KBM-7 (cell line): ENCODE data around the gene ASNSD1.
"Not testable (repeated sequence)": the region's sequence is repeated elsewhere in the genome, so short reads cannot be mapped to it uniquely, and the experiment has no call there.

Source experiments
- DNase-seq: peaks from one replicate; pipeline ENCODE4 v3.0.0-alpha.2; 2015
- in situ Hi-C: fragments of 300-500 bp; cut with MboI; formaldehyde crosslinking; loops from 2 replicates; pipeline ENCODE4 v1.14.3; 2020; ENCODE audit warnings: low sequenced_read_pairs, low pct_unique_long_range_greater_than_20kb, mixed read lengths

Gene ASNSD1

DNA sequence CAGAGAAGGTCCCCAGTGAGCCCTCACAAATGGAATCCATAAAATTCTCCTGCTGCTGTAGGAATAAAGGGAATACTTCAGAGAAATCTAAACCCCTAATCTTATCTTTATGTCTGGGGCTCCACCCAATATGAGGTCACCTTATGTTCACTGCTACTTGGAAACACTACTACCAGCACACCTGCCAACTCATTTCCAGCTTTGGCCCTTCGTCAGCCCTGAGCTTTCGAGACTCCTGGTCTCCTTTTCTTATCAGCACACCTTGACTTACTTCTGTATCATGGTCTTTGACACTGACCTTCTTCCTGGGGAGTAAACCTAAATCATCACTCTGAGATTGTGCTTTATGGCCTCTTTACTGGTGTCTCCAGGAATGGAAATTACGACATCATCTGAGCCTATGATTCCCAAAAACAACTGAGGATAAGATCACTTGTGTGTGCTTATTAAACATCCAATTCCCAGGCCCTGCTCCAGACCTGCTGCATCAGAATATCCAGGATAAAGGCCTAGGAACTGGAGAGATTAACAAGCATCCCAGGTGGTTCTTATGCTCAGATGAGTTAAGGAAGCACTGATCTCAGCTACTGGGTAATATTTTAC, 22.2 kb upstream of the ASNSD1 start:
- no peak for DNase-seq
- in situ Hi-C loops = no loop called here

DNA sequence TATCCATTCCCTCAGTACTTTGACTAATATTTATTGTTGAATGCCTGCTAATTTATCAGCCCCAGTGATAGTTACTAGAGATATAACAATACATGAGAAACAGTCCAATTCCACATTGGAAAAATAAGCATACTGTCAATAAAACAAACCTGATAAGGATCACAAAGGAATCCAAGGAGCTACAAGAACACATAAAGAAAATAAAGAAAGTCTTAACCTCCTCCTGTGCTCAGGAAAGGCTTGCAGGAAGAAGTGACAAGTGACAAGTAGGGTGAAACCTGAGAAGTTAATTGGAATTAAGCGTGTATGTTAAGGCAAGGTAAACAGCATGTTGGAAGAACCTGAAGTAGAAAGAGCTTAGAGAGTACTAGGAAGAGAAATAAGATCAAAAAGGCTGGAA, 20.3 kb upstream of the ASNSD1 start:
- no peak for DNase-seq
- in situ Hi-C loops = no loop called here

DNA sequence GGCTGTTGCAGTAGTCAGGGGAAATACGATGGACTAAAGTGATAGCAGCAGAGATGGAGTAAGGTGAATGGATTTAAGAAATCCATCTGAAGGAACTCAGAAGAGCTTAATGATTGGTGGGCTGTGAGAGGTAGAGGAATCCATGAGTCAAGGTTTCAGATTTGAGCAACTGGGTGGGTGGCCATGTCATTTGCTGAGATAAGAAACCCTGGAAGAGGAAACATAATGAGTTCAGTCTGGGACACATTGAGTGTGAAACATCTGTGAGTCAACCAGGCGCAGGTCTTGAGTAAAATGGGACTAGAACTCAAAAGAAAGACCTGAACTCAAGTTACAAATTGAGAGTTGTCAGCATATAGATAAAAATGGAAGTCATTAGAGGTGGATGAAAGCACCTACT, 19.7 kb upstream of the ASNSD1 start:
- in situ Hi-C loops = no loop called here
- no peak for DNase-seq

GRCh38 chr2:189646521-189646920, 14.7 kb upstream of the ASNSD1 start:
- no peak for DNase-seq
- in situ Hi-C loops = no loop called here

GRCh38 chr2:189648846-189649509, 12.3 kb upstream of the ASNSD1 start:
- DNase-seq = no peak
- in situ Hi-C loops = no loop called here

DNA sequence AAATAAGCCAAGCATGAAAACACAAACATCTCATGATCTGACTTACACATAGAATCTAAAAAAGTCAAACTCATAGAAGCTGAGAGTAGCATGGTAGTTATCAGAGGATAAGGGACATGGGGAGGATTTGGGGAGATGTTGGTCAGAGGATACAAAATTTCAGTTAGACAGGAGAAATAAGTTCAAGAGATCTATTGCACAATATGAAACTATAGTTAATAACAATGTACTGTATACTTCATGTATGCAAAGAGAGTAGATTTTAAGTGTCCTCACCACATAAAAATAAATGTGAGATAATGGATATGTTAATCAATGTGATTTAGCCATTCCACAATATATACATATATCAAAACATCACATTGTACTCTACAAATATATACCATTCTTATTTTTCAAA, 10.0 kb upstream of the ASNSD1 start:
- in situ Hi-C loops = no loop called here
- no peak for DNase-seq

- DNase-seq, in situ Hi-C loops: not testable (repeated sequence)
Measured at GRCh38 chr2:189653464-189653863, 7.8 kb upstream of the ASNSD1 start.

- in situ Hi-C loops = no loop called here
- no peak for DNase-seq
Measured at GRCh38 chr2:189654641-189655040, 6.6 kb upstream of the ASNSD1 start.

DNA sequence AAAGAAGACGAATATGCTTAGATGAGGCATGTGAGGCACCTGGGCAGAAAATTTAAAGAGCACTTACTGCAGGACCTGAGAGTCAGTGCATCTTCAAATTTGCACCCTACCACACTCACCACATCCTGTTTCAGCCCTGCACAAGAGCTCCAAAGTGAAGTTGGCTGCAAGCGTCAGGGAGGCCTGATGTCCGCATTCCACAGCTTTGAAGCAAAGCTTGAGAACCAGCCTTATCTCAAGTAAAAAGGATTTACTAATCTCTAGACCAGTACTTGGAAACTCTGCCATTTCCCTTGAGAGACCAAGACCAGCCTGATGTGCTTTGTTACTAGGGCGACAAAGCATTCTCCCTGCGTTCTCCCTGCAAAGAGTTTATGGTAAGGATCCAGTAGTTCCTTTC, 3.4 kb upstream of the ASNSD1 start:
- in situ Hi-C loops = no loop called here
- peak; percentile 18 for DNase-seq

DNA sequence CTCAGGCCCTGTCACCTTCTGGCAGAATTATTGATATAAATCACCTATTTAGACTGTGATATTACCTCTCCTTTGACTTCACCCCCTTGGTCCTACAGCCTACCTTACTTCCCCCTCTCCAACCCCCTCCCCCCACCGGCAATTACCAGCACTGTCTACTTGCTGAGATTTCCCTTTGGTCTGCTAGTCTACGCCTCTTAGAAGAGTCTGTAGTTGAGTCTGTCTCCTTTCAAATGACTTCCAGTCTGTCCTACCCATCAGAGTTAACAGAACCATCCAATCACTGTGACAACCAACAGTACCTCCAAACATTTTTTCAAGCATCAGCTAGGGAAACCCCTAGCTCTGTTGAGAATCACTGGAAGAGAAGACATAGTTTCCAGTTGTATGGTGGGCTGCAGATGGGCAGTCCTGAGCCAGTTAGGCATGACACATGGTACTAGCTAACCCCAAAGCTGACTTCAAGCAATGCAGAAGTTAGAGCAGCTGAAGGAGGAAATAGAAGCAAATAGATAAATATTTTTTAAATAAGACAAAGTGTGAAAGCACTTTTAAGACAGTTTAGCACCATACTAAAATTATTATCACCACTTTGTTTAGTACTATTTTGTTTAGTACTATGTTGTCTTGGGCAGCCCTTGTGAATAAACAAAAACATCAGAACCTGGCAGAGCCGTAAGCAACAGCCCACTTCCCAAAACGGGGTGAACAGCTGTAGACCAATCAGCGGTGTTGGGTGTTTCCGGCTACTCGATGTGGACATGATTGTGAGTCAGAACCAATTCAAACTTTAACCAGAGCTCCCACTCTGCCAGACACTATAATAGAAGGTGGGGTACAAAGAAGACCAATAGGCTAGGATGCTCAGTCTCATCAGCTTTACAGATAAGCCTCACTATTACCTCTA, 2.7 kb upstream of the ASNSD1 start:
- DNase-seq = no peak
- in situ Hi-C loops = no loop called here

- in situ Hi-C loops = no loop called here
Measured at GRCh38 chr2:189659734-189660133, 1.5 kb upstream of the ASNSD1 start.

DNA sequence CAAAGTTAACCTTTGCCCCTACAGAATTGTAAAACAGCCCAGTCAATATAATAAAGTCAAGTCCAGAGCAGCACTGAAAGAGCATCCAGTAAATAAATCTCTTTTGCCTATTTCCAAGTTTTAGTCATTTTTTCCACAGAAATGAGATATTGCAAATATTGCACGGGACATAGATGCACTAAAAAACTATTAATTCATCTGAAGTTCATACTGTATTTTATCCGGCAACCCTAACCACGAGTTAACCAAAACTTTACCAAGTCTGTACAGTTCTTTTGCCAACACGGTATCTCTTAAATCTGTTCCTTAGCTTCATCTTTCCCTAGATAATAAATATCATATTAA, 484 bp upstream of the ASNSD1 start:
- DNase-seq = no peak
- in situ Hi-C loops = no loop called here

More at GRCh38 chr2:189659734-189660133, 1.5 kb upstream of the ASNSD1 start:
- DNase-seq = no peak

DNA sequence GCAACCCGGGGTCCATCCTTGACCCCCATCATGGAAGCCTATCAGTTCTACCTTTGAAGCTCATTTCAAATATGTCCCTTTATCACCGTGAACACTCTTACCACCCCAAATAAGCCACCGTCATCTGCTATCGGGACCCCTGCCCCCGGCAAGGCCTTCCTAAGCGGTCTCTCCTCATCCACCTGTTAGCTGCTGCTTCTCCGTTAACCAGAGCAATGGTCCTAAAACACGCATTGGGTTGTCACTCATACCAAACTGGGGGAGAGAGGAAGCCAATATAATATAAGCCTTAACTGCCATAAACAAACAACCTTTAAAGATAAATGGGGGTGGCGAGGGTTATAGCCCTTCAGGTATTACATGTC, 680 bp downstream of the ASNSD1 start:
- peak; percentile 11 for DNase-seq
- in situ Hi-C loops = no loop called here

- in situ Hi-C loops = no loop called here
- no peak for DNase-seq
Measured at GRCh38 chr2:189662669-189663226, 1.5 kb downstream of the ASNSD1 start.

GRCh38 chr2:189663319-189663718, 2.1 kb downstream of the ASNSD1 start:
- in situ Hi-C loops, DNase-seq: not testable (repeated sequence)

- in situ Hi-C loops = no loop called here
- DNase-seq = no peak
Measured at GRCh38 chr2:189669913-189670312, 8.7 kb downstream of the ASNSD1 start.

DNA sequence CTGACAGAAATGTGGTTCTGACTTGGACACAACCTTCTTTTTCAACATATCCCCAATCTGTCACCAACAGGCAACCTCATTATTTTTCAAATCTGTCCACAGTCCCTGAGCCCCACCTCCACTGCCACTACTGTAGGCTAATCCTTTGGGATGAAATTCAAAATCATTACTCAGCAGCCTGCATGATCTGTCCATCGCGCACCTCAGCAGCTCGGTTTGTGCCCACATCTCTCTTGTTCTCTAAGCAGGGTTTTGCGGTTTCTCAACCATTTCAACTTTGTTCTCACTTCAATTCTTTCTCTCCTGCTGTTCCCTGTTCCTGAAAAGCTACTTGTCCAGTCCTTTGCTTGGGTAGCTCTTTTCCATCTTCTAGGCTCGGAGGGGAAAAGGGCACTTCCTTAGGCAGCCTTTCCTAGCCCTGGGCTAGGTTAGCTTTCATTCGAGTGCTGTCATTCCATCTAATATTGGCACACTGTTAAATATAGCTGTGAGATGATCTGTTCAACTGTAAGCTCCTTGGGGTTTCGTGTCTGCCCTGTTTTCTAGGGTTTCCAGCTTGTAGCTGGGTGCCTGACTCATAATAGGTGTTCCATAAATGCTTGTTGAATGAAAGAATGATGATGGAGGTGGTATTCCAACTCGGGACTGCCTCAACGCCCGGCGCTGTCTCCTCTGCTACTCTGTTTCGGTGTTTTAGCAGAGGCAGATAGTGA, 12.6 kb downstream of the ASNSD1 start:
- no peak for DNase-seq
- in situ Hi-C loops = no loop called here

DNA sequence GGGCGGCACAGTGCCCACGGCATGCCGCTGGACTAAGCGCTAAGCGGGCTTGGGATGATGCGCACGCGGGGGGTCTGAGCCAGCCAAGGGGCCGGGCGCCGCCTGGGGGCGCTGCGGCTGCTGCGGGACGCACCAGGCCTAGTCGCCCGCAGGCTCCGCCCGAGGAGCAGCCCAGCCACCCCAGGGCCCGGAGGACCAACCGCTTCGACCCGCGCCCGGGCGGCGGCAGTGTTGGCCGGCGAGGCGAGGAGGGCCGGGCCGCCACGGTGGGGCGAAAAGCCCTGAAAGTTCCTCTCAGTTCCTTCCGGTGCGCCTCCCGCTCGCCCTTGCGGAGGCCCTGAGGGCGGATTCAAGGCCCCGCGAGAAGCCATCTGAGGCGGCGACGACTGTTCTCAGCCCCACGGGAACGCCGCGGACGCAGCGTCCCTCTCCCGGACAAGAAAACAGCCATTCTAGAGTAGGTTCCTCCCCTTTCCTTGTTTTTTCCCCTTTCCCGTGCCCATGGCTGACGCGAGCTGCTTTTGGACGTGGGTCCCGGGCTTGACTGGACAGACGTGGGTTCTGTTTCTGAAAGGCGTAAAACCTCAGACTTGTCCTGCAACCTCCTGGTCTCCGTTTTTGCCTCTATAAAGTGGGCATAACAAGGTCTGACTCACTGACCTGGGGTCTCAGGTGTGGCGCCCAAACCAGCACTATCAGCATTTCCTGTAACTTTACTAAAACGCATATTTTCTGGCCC, 13.3 kb downstream of the ASNSD1 start, which contains the start of gene ANKAR:
Gene ANKAR (plus strand): TSS at position 297 of the 739 bp plus-strand sequence. CDS start 1,821 bp downstream, outside the sequence.
- DNase-seq = peak; percentile 95
- in situ Hi-C loops = no loop called here

DNA sequence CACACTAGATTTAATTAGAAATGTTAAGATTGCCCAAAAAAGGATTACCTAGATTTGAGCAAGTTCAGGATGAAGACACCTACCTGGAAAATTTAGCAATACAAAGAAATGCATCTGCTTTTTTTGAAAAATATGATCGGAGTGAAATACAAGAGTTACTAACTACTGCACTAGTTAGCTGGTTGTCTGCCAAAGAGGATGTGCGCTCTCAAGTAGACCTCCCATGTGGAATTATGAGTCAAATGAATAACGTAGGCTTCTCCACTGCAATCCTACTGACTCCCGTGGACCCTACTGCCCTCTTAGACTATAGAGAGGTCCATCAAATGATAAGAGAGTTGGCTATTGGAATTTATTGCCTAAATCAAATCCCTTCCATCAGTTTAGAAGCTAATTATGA, 15.2 kb downstream of the ASNSD1 start:
- DNase-seq = no peak

More for the DNA sequence above, 15.2 kb downstream of the ASNSD1 start:
- in situ Hi-C loops = no loop called here
